HepG2 (cell line): ENCODE data around the gene RECQL5. TPM values are rescaled to one million over a fixed set of nuclear protein-coding genes. Genes with fewer than 3 reads are reported as not detected.
A peak's percentile ranks its signal among the peaks of the same experiment; 100 is the strongest.

Experiments used
- BORCS8-MEF2B ChIP-seq: sonication (generic); formaldehyde crosslinking; IDR thresholded peaks from 2 replicates; pipeline ENCODE4 v1.8.0; 2022; ENCODE audit warnings: mild to moderate bottlenecking, missing genetic modification reagents
- EED ChIP-seq: sonication (generic); formaldehyde crosslinking; IDR thresholded peaks from 2 replicates; pipeline ENCODE4 v1.5.0; 2020; ENCODE audit warnings: mild to moderate bottlenecking, missing genetic modification reagents
- HHEX ChIP-seq: IDR thresholded peaks from 2 replicates; pipeline ENCODE4 v1.6.1; 2016; ENCODE audit warnings: control low read depth
- NFYB ChIP-seq: sonication (generic); formaldehyde crosslinking; IDR thresholded peaks from 2 replicates; pipeline ENCODE4 v1.4.0; 2020; ENCODE audit warnings: missing genetic modification reagents
- PCBP2 ChIP-seq: fragments of 200-400 bp; formaldehyde crosslinking; optimal IDR thresholded peaks from 2 replicates; pipeline ENCODE3; 2018; ENCODE audit warnings: low read length, low read depth; ENCODE audit not compliant: poor library complexity, severe bottlenecking
- SIX1 ChIP-seq: sonication (generic); formaldehyde crosslinking; IDR thresholded peaks from 2 replicates; pipeline ENCODE4 v1.4.0; 2020; ENCODE audit warnings: missing genetic modification reagents, borderline replicate concordance
- SMAD1 ChIP-seq: sonication (generic); formaldehyde crosslinking; IDR thresholded peaks from 2 replicates; pipeline ENCODE4 v1.4.0; 2020; ENCODE audit warnings: missing genetic modification reagents, low read depth, mild to moderate bottlenecking, borderline replicate concordance
- SP1 ChIP-seq, 2 experiments: fragments of 450-650 bp in 1 of 2; sonication (generic) in 1 of 2; formaldehyde crosslinking in 1 of 2; IDR thresholded peaks; 2 replicates each; pipeline versions ENCODE4 v1.4.0 to v1.6.1; 2016 to 2020; ENCODE audit warnings: missing genetic modification reagents in 1 of 2
- SUZ12 ChIP-seq: fragments of 150-350 bp; IDR thresholded peaks from 2 replicates; pipeline ENCODE4 v1.6.1; 2014; ENCODE audit warnings: low read depth, low read length
- YEATS4 ChIP-seq: sonication (generic); formaldehyde crosslinking; IDR thresholded peaks from 2 replicates; pipeline ENCODE4 v1.4.0; 2020; ENCODE audit warnings: missing genetic modification reagents, borderline replicate concordance
- ZKSCAN1 ChIP-seq: fragments of 150-350 bp; IDR thresholded peaks from 2 replicates; pipeline ENCODE4 v1.6.1; 2014; ENCODE audit warnings: low read length
- ZNF253 ChIP-seq: sonication (generic); formaldehyde crosslinking; IDR thresholded peaks from 2 replicates; pipeline ENCODE4 v1.8.0; 2022; ENCODE audit warnings: mild to moderate bottlenecking, missing genetic modification reagents, borderline replicate concordance
- ZNF34 ChIP-seq: sonication (generic); formaldehyde crosslinking; IDR thresholded peaks from 2 replicates; pipeline ENCODE4 v1.4.0; 2020; ENCODE audit warnings: mild to moderate bottlenecking, missing genetic modification reagents, borderline replicate concordance
- ZNF703 ChIP-seq: sonication (generic); formaldehyde crosslinking; IDR thresholded peaks from 2 replicates; pipeline ENCODE4 v1.5.1; 2020; ENCODE audit warnings: missing genetic modification reagents, mild to moderate bottlenecking, moderate library complexity, borderline replicate concordance
- ZNF776 ChIP-seq: sonication (generic); formaldehyde crosslinking; IDR thresholded peaks from 2 replicates; pipeline ENCODE4 v1.4.0; 2020; ENCODE audit warnings: mild to moderate bottlenecking, missing genetic modification reagents
- polyA plus RNA-seq, 8 experiments: library from polyadenylated mRNA; depleted of rRNA in 3 of 8; stranded (reverse) in 7 of 8; unstranded in 1 of 8; fragments of >200 nt; fragmentation: Illumina TruSeq in 4 of 8; extraction: Trizol in 4 of 8; gene quantifications; 2 replicates each; pipeline versions ENCODE4 v1.2.1 to v1.2.3, GENCODE V29; 2011 to 2016; ENCODE audit warnings: low read depth in 4 of 8, missing spikeins in 1 of 8, mixed read lengths in 1 of 8; ENCODE audit not compliant: insufficient read depth in 1 of 8
- total RNA-seq, 5 experiments: library from RNA; depleted of rRNA; stranded (reverse); fragments of >200 nt; fragmentation: Illumina TruSeq; extraction: Trizol; gene quantifications; 2 replicates each; pipeline ENCODE4 v1.2.3, GENCODE V29; 2016; ENCODE audit warnings: low read depth in 1 of 5
- TF ChIP-seq, protein P1 (sequence below): sonication (generic); formaldehyde crosslinking; conservative IDR thresholded peaks from 2 replicates; pipeline ENCODE4 v1.4.0; 2020; ENCODE audit warnings: missing genetic modification reagents
- TF ChIP-seq, protein P2 (sequence below): sonication (generic); formaldehyde crosslinking; IDR thresholded peaks from 2 replicates; pipeline ENCODE4 v1.8.0; 2022; ENCODE audit warnings: missing genetic modification reagents, mild to moderate bottlenecking, inconsistent platforms, borderline replicate concordance
- TF ChIP-seq, protein P3 (sequence below): sonication (generic); IDR thresholded peaks from 2 replicates; pipeline ENCODE4 v1.6.1; 2016; ENCODE audit warnings: low read depth, borderline replicate concordance
- TF ChIP-seq, protein P4 (sequence below), 2 experiments: sonication (generic) in 1 of 2; formaldehyde crosslinking in 1 of 2; IDR thresholded peaks; 2 replicates each; pipeline versions ENCODE4 v1.5.1 to v1.6.1; 2011 to 2020; ENCODE audit warnings: borderline replicate concordance in 1 of 2, low read depth in 1 of 2, low read length in 1 of 2, mild to moderate bottlenecking in 1 of 2, missing genetic modification reagents in 1 of 2, moderate library complexity in 1 of 2
- TF ChIP-seq, protein P5 (sequence below): sonication (generic); formaldehyde crosslinking; IDR thresholded peaks from 2 replicates; pipeline ENCODE4 v1.5.0; 2020; ENCODE audit warnings: missing genetic modification reagents

The RECQL5 gene
- total and polyA plus RNA-seq, 2 of the 13 experiments (the other 11 are each of a cell fraction or from before 2014, with no cell fraction given): 27.7 to 32.0 TPM

DNA sequence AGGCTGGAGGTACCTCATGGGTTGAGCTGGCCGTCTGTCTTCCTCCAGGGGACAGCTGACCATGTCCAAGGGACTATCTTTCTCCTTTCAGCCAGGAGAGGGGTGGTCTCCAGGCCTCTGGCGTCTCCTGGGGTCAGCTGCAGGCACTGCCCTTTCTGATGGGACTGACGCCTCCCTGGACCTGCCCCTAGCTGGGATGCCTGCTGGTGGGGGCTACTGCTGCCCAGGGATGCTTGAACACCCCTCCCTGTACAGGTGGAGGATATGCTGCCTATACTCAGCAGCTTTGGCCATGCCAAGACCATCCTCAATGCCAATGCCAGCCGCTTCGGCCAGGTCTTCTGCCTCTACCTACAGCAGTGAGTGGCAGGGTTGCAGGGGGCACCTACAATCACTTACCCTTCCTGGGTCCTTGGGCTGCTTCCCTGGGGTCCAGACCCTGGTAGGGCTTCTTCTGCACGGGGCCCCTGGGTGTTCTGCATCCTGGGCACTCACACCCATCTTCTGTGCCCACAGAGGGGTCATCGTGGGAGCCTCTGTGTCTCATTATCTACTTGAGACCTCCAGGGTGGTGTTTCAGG lies 75.1 kb downstream of the RECQL5 start (continued):
- TF ChIP-seq, protein P1, sequence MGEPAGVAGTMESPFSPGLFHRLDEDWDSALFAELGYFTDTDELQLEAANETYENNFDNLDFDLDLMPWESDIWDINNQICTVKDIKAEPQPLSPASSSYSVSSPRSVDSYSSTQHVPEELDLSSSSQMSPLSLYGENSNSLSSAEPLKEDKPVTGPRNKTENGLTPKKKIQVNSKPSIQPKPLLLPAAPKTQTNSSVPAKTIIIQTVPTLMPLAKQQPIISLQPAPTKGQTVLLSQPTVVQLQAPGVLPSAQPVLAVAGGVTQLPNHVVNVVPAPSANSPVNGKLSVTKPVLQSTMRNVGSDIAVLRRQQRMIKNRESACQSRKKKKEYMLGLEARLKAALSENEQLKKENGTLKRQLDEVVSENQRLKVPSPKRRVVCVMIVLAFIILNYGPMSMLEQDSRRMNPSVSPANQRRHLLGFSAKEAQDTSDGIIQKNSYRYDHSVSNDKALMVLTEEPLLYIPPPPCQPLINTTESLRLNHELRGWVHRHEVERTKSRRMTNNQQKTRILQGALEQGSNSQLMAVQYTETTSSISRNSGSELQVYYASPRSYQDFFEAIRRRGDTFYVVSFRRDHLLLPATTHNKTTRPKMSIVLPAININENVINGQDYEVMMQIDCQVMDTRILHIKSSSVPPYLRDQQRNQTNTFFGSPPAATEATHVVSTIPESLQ (CRISPR knock-in tag): no peak
- no peak for TF ChIP-seq EED
- no peak for TF ChIP-seq SMAD1 (CRISPR knock-in tag)
- no peak for TF ChIP-seq ZKSCAN1
- TF ChIP-seq ZNF776 (CRISPR knock-in tag): 0 out of 2 replicates have a peak, but pooled peaks have one; percentile 18
- TF ChIP-seq PCBP2: no peak
- TF ChIP-seq SUZ12: no peak
- no peak for TF ChIP-seq ZNF34 (CRISPR knock-in tag)
- TF ChIP-seq SIX1 (CRISPR knock-in tag): no peak
- TF ChIP-seq NFYB: no peak
- TF ChIP-seq YEATS4: no peak
- TF ChIP-seq ZNF253 (CRISPR knock-in tag): 0 out of 2 replicates have a peak, but pooled peaks have one; percentile 19
- TF ChIP-seq, protein P2, sequence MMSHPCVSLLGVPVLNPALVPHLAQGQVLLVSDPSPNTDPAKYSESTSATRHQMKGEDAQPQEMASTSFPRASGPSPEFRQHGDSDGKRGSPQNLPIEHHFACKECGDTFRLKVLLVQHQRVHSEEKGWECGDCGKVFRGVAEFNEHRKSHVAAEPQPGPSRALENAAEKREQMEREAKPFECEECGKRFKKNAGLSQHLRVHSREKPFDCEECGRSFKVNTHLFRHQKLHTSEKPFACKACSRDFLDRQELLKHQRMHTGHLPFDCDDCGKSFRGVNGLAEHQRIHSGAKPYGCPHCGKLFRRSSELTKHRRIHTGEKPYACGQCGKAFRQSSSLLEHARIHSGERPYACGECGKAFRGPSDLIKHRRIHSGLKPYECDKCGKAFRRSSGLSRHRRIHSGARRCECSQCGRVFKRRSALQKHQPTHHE (CRISPR knock-in tag): no peak
- no peak for TF ChIP-seq HHEX (CRISPR knock-in tag)
- no peak for TF ChIP-seq SP1 (IDR thresholded peaks at IDR 0.05)
- no peak for TF ChIP-seq SP1 (CRISPR knock-in tag; IDR thresholded peaks at IDR 0.05)
- TF ChIP-seq, protein P3, sequence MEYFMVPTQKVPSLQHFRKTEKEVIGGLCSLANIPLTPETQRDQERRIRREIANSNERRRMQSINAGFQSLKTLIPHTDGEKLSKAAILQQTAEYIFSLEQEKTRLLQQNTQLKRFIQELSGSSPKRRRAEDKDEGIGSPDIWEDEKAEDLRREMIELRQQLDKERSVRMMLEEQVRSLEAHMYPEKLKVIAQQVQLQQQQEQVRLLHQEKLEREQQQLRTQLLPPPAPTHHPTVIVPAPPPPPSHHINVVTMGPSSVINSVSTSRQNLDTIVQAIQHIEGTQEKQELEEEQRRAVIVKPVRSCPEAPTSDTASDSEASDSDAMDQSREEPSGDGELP: peak; percentile 62; the same call in 1 of the 2 replicates
- no peak for TF ChIP-seq ZNF703
- TF ChIP-seq BORCS8-MEF2B (CRISPR knock-in tag): no peak
- TF ChIP-seq, protein P4, sequence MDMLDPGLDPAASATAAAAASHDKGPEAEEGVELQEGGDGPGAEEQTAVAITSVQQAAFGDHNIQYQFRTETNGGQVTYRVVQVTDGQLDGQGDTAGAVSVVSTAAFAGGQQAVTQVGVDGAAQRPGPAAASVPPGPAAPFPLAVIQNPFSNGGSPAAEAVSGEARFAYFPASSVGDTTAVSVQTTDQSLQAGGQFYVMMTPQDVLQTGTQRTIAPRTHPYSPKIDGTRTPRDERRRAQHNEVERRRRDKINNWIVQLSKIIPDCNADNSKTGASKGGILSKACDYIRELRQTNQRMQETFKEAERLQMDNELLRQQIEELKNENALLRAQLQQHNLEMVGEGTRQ (IDR thresholded peaks at IDR 0.05; ENCODE audit: low read depth, low read length): no peak
- TF ChIP-seq, protein P4 (CRISPR knock-in tag; IDR thresholded peaks at IDR 0.05; ENCODE audit: borderline replicate concordance): no peak
- TF ChIP-seq, protein P5, sequence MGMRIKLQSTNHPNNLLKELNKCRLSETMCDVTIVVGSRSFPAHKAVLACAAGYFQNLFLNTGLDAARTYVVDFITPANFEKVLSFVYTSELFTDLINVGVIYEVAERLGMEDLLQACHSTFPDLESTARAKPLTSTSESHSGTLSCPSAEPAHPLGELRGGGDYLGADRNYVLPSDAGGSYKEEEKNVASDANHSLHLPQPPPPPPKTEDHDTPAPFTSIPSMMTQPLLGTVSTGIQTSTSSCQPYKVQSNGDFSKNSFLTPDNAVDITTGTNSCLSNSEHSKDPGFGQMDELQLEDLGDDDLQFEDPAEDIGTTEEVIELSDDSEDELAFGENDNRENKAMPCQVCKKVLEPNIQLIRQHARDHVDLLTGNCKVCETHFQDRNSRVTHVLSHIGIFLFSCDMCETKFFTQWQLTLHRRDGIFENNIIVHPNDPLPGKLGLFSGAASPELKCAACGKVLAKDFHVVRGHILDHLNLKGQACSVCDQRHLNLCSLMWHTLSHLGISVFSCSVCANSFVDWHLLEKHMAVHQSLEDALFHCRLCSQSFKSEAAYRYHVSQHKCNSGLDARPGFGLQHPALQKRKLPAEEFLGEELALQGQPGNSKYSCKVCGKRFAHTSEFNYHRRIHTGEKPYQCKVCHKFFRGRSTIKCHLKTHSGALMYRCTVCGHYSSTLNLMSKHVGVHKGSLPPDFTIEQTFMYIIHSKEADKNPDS: no peak
